GM12878 (cell line): Measurements from ENCODE around the gene C19orf44. TPM values are rescaled to one million over a fixed set of nuclear protein-coding genes. Genes with fewer than 3 reads are reported as not detected.
A peak's percentile ranks its signal among the peaks of the same experiment; 100 is the strongest.

Source experiments
- ATAC-seq: fragments of 200-7000 bp; cut with Tn5 transposase; 3 replicates; pipeline ENCODE4 v1.9.1; 2020; ENCODE audit warnings: mild to moderate bottlenecking, moderate library complexity
- BruUV-seq: library from RNA; stranded (reverse); fragments of 400-500 nt; replicated peaks from 2 replicates; lab custom pipeline; 2021; lab: Mats Ljungman, UMichigan
- CTCF ChIA-PET: fragments of 300-600 bp; sonication (Branson Sonifier 250); formaldehyde crosslinking; extraction: SDS; loops from one replicate; lab custom pipeline; 2021; ENCODE audit warnings: inconsistent platforms; lab: Yijun Ruan, JAX
- POLR2A ChIA-PET: fragments of 350-600 bp; formaldehyde crosslinking; extraction: SDS; loops from one replicate; lab custom pipeline; 2021; ENCODE audit warnings: inconsistent platforms; lab: Charles Lee
- RAD21 ChIA-PET: fragments of 300-600 bp; sonication (Branson Sonifier 250); formaldehyde crosslinking; loops from one replicate; lab custom pipeline; 2023; ENCODE audit warnings: antibody characterized with exemption; ENCODE audit not compliant: unreplicated experiment; lab: Charles Lee
- SMC1A ChIA-PET: fragments of 300-600 bp; sonication (Branson Sonifier 250); formaldehyde crosslinking; loops from one replicate; lab custom pipeline; 2023; ENCODE audit not compliant: unreplicated experiment, uncharacterized antibody; lab: Charles Lee
- DNase-seq: peaks from one replicate; pipeline ENCODE4 v3.0.0-alpha.2; 2011; ENCODE audit warnings: low read depth, low spot score
- FAIRE-seq: peaks from 3 replicates; lab custom pipeline; 2011; peaks lifted over from hg19 to GRCh38; lab: Jason Lieb, UNC
- H2AFZ ChIP-seq: 2 replicates; pipeline ENCODE4 v1.6.0; 2011; ENCODE audit warnings: low read depth, low read length, control low read depth; ENCODE audit not compliant: control insufficient read depth
- H3K27ac ChIP-seq: 2 replicates; pipeline ENCODE4 v1.5.1; 2011; ENCODE audit warnings: control low read depth; ENCODE audit not compliant: control insufficient read depth, insufficient read depth
- H3K27me3 ChIP-seq, 2 experiments: replicated peaks in 1 of 2; 2 replicates each; pipeline versions ENCODE4 v1.6.0 to v1.6.1; 2011; ENCODE audit warnings: low read length in 1 of 2; ENCODE audit not compliant: control insufficient read depth in 2 of 2, insufficient read depth in 2 of 2
- H3K36me3 ChIP-seq, 2 experiments: 2 replicates each; pipeline ENCODE4 v1.5.1; 2011; ENCODE audit warnings: low read length in 1 of 2; ENCODE audit not compliant: control insufficient read depth in 2 of 2, insufficient read depth in 2 of 2
- H3K4me1 ChIP-seq: 2 replicates; pipeline ENCODE4 v1.6.1; 2011; ENCODE audit warnings: mild to moderate bottlenecking, low read length, moderate library complexity, mixed read lengths; ENCODE audit not compliant: control insufficient read depth, insufficient read depth
- H3K4me2 ChIP-seq: 2 replicates; pipeline ENCODE4 v1.6.0; 2011; ENCODE audit warnings: control low read depth; ENCODE audit not compliant: control insufficient read depth, insufficient read depth
- H3K4me3 ChIP-seq: fragments of 200-600 bp; sonication (generic); 2 replicates; pipeline ENCODE4 v1.5.1; 2016
- H3K79me2 ChIP-seq: 2 replicates; pipeline ENCODE4 v1.6.0; 2011; ENCODE audit warnings: low read length; ENCODE audit not compliant: control insufficient read depth, insufficient read depth
- H3K9ac ChIP-seq: 2 replicates; pipeline ENCODE4 v1.8.0; 2011; ENCODE audit warnings: low read length, control low read depth, mixed read lengths; ENCODE audit not compliant: control insufficient read depth, insufficient read depth
- H3K9me3 ChIP-seq: replicated peaks from 3 replicates; pipeline ENCODE4 v1.5.1; 2011; ENCODE audit warnings: mild to moderate bottlenecking, low read length; ENCODE audit not compliant: control insufficient read depth, insufficient read depth
- H4K20me1 ChIP-seq: 2 replicates; pipeline ENCODE4 v1.6.0; 2011; ENCODE audit not compliant: control insufficient read depth, insufficient read depth
- MAX ChIP-seq: IDR thresholded peaks from 2 replicates; pipeline ENCODE4 v1.6.1; 2012; ENCODE audit warnings: low read depth, low read length, improper control_type of control experiment
- POLR2AphosphoS2 ChIP-seq: IDR thresholded peaks from 2 replicates; pipeline ENCODE4 v1.6.1; 2011; ENCODE audit warnings: low read depth, mild to moderate bottlenecking, low read length, improper control_type of control experiment, moderate library complexity
- TARDBP ChIP-seq: IDR thresholded peaks from 2 replicates; pipeline ENCODE4 v1.6.1; 2016; ENCODE audit warnings: borderline replicate concordance
- TBL1XR1 ChIP-seq: IDR thresholded peaks from 2 replicates; pipeline ENCODE4 v1.6.1; 2012; ENCODE audit warnings: low read depth, low read length, improper control_type of control experiment
- WRNIP1 ChIP-seq: IDR thresholded peaks from 2 replicates; pipeline ENCODE4 v1.6.1; 2011; ENCODE audit warnings: low read depth, low read length, improper control_type of control experiment, borderline replicate concordance
- YBX1 ChIP-seq: fragments of 450-650 bp; IDR thresholded peaks from 2 replicates; pipeline ENCODE4 v1.6.1; 2016; ENCODE audit warnings: antibody characterized with exemption
- WGBS: methylation state at CpG from one replicate; pipeline ENCODE4 v1.1.6; 2016; ENCODE audit warnings: low lambda C conversion rate; ENCODE audit not compliant: insufficient replicate concordance, insufficient coverage; ENCODE audit errors: missing lambda C conversion rate; 5-methylcytosine and 5-hydroxymethylcytosine counted together
- in situ Hi-C: fragments of 300-500 bp; cut with MboI; formaldehyde crosslinking; loops from 9 replicates; pipeline ENCODE4 v1.14.3; 2018; ENCODE audit warnings: mixed read lengths
- intact Hi-C: fragments of 100-400 bp; cut with micrococcal nuclease; formaldehyde crosslinking; loops from one replicate; pipeline ENCODE4 v1.14.2; 2022; ENCODE audit not compliant: unreplicated experiment
- polyA plus RNA-seq, 11 experiments: library from polyadenylated mRNA; depleted of rRNA in 4 of 11; unstranded in 6 of 11; stranded (reverse) in 5 of 11; fragments of >200 nt; fragmentation: Nextera tagmentation in 4 of 11; fragmentation: Illumina TruSeq in 1 of 11; extraction: Ambion mirVana in 4 of 11; extraction: Trizol in 1 of 11; gene quantifications; 1 replicate in 1 of 11; 2 replicates in 10 of 11; pipeline versions ENCODE4 v1.2.1 to v1.2.3, GENCODE V29; 2011 to 2016; ENCODE audit warnings: inconsistent platforms in 2 of 11, missing spikeins in 2 of 11, low read depth in 1 of 11
- total RNA-seq, 4 experiments: library from RNA; depleted of rRNA in 3 of 4; stranded (reverse); fragments of >200 nt in 3 of 4; fragmentation: Illumina TruSeq in 1 of 4; extraction: Trizol in 1 of 4; gene quantifications; 2 replicates each; pipeline versions ENCODE4 v1.2.1 to v1.2.3, GENCODE V29; 2013 to 2021

Gene C19orf44
- total and polyA plus RNA-seq, 10 of the 15 experiments (the other 5 are each of a cell fraction or from before 2014, with no cell fraction given), result 0.26 to 5.2 (median 3.6) TPM

- no peak for TF ChIP-seq WRNIP1
These were observed 34.6 kb upstream of the C19orf44 start (continued) for GRCh38 chr19:16461630-16462051.

- in situ Hi-C loops (no loop called here), intact Hi-C loops (no loop called here)
- TF ChIP-seq WRNIP1, result no peak
- no peak for TF ChIP-seq TBL1XR1
- TF ChIP-seq MAX, result no peak
- TF ChIP-seq TARDBP, result no peak
- no peak for TF ChIP-seq YBX1
- no peak for TF ChIP-seq POLR2AphosphoS2
- no peak overlapping the region for H3K4me3 ChIP-seq
- H2AFZ ChIP-seq, result no peak overlapping the region
- H3K9ac ChIP-seq, result no peak overlapping the region
- ATAC-seq, result peak; percentile 9; the same call in 2 of the 3 replicates
- DNase-seq, result no peak
- H3K4me1 ChIP-seq, result peaks cover 24% of the 10 kb centered on the region
- no peak for FAIRE-seq
- H4K20me1 ChIP-seq, result no peaks in the 10 kb centered on the region; the same call in 1 of the 2 replicates
- SMC1A ChIA-PET, result interaction anchor here (1.6 to 1.8 kb wide), 2 partner anchors 9 to 13 kb away, joined by 7 to 9 read pairs; no protein-coding TSS in a partner anchor
- H3K36me3 ChIP-seq, result peaks cover 0 to 1% of the 10 kb centered on the region in 2 experiments; a peak in 3 of 4 replicates
- CTCF ChIA-PET, result interaction anchor here (0.6 to 0.9 kb wide), 2 partner anchors 17 to 33 kb away, joined by 3 read pairs; partner anchors contain the start of genes C19orf44 and CALR3
- no peak overlapping the region for H3K4me2 ChIP-seq
- no peaks in the 10 kb centered on the region for H3K9me3 ChIP-seq
- 45% methylated on average over 6 of the region's 6 CpGs for WGBS
- RAD21 ChIA-PET, result interaction anchor here (0.6 kb wide), 1 partner anchor 11 kb away, joined by 3 read pairs; no protein-coding TSS in a partner anchor
- peaks cover 84% of the 10 kb centered on the region for H3K79me2 ChIP-seq
- BruUV-seq, result no TSS peak
- POLR2A ChIA-PET, result interaction anchor here (0.9 kb wide), 1 partner anchor 121 kb away, joined by 9 read pairs; no protein-coding TSS in a partner anchor
- no peaks in the 10 kb centered on the region for H3K27me3 ChIP-seq
- no peak overlapping the region for H3K27ac ChIP-seq
These were observed 33.4 kb upstream of the C19orf44 start for GRCh38 chr19:16462757-16463250.
